ENCODE data around the gene ARHGAP25. TPM values are rescaled to one million over a fixed set of nuclear protein-coding genes. Genes with fewer than 3 reads are reported as not detected.

The ARHGAP25 gene
- total RNA-seq, 2 donors from 2014 or later: 4.2 to 6.6 TPM

DNA sequence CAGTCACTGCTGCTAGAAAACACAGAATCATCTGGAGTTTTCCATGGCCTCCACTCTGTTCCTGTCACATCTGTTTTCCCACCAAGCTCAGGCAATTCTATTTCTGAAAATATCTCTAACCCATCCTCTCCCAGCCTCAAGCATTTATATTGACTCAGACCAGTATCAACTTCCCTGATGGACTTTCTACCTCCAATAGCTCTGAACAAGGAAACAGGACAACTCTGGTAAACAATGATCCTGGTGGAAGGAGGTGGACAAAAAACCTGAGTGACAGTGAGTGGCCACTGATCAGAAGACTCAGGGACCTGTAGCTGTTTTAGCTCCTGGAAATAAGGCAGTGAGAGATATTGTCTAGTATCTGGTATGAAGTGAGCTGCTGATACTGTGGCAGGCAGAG, 113.1 kb downstream of the ARHGAP25 start:
- Histone ChIP-seq H3K27me3 (no peaks in the 10 kb centered on the region), H3K4me1 (no peaks in the 10 kb centered on the region), H3K27ac (no peak overlapping the region), H3K4me3 (no peak overlapping the region), H3K9me3 (no peaks in the 10 kb centered on the region), H3K36me3 (replicated peaks in 1 of 2; ENCODE audit: insufficient read depth in 1 of 2, low read depth in 2 of 2) (no peaks in the 10 kb centered on the region)
- TF ChIP-seq, protein P1, sequence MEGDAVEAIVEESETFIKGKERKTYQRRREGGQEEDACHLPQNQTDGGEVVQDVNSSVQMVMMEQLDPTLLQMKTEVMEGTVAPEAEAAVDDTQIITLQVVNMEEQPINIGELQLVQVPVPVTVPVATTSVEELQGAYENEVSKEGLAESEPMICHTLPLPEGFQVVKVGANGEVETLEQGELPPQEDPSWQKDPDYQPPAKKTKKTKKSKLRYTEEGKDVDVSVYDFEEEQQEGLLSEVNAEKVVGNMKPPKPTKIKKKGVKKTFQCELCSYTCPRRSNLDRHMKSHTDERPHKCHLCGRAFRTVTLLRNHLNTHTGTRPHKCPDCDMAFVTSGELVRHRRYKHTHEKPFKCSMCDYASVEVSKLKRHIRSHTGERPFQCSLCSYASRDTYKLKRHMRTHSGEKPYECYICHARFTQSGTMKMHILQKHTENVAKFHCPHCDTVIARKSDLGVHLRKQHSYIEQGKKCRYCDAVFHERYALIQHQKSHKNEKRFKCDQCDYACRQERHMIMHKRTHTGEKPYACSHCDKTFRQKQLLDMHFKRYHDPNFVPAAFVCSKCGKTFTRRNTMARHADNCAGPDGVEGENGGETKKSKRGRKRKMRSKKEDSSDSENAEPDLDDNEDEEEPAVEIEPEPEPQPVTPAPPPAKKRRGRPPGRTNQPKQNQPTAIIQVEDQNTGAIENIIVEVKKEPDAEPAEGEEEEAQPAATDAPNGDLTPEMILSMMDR (IDR thresholded peaks at IDR 0.05): no peak
- TF ChIP-seq POLR2A (IDR thresholded peaks at IDR 0.05): no peak
- intact Hi-C loops (cut with DNase I): no loop called here
- DNase-seq: no peak
- ATAC-seq: no peak

DNA sequence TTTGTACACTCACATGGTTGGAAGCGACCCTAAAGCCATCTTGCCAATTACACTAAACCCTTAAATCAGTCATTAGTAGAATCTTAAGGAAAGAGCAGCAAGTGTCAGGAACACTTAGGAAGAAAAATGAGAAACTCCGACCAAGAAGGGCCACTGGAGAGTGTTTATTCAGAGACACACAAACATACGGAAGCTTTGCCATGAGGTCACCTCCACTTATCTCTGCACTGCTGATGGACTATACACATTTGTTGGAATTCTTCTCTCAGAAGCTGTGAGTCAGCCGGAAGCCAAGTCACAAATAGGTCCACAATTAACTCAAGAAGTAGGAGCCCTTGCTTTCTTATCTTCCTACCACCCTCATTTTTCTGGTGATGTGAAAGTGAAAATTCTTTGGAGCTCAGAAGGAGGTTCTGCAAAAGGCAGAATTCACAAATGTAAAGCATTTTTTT, 115.0 kb downstream of the ARHGAP25 start:
- Histone ChIP-seq H3K9me3 (no peaks in the 10 kb centered on the region), H3K27ac (no peak overlapping the region), H3K27me3 (no peaks in the 10 kb centered on the region), H3K36me3 (replicated peaks in 1 of 2; ENCODE audit: insufficient read depth in 1 of 2, low read depth in 2 of 2) (no peaks in the 10 kb centered on the region), H3K4me3 (no peak overlapping the region), H3K4me1 (no peaks in the 10 kb centered on the region)
- ATAC-seq: no peak
- 56 to 59% methylated on average over 4 of the region's 4 CpGs for WGBS, 2 donors
- no peak for DNase-seq
- intact Hi-C loops (cut with DNase I): no loop called here
- TF ChIP-seq, protein P1 (IDR thresholded peaks at IDR 0.05): no peak

DNA sequence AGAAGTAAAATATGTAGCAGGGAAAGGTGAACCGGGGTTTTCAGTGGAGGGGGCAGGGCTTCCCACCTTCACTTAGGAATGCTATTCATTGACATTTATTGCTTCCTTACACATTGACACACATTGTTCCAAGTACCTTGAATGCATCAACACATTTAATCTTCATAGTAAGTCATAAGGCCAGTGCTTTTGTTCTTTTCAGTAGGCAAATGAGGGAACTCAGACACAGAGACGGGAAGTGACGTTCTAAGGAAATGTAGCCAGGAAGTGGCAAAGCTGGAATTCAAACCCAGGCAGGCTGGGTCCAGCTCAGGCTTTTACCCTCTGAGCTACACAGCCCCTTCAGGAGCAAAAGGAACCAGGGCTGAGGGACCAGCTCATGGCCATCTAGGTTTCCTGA, 115.9 kb downstream of the ARHGAP25 start:
- Histone ChIP-seq H3K9me3 (no peaks in the 10 kb centered on the region), H3K4me1 (no peaks in the 10 kb centered on the region), H3K36me3 (replicated peaks in 1 of 2; ENCODE audit: insufficient read depth in 1 of 2, low read depth in 2 of 2) (no peaks in the 10 kb centered on the region), H3K4me3 (no peak overlapping the region), H3K27me3 (no peaks in the 10 kb centered on the region), H3K27ac (no peak overlapping the region)
- no peak for DNase-seq
- 58 to 77% methylated on average over 3 of the region's 3 CpGs for WGBS, 2 donors
- intact Hi-C loops (cut with DNase I): no loop called here
- TF ChIP-seq, protein P1 (IDR thresholded peaks at IDR 0.05): no peak
- no peak for TF ChIP-seq POLR2A (IDR thresholded peaks at IDR 0.05)
- no peak for ATAC-seq

- TF ChIP-seq, protein P1 (IDR thresholded peaks at IDR 0.05): no peak
- TF ChIP-seq POLR2A (IDR thresholded peaks at IDR 0.05): no peak
- Histone ChIP-seq H3K4me3 (no peak overlapping the region), H3K27me3 (no peaks in the 10 kb centered on the region), H3K36me3 (replicated peaks in 1 of 2; ENCODE audit: insufficient read depth in 1 of 2, low read depth in 2 of 2) (no peaks in the 10 kb centered on the region), H3K27ac (no peak overlapping the region), H3K9me3 (no peaks in the 10 kb centered on the region), H3K4me1 (no peaks in the 10 kb centered on the region)
- WGBS, 2 donors: 85 to 86% methylated on average over 2 of the region's 2 CpGs
- ATAC-seq (no peak), DNase-seq (no peak)
- intact Hi-C loops (cut with DNase I): no loop called here
These were observed 118.4 kb downstream of the ARHGAP25 start for GRCh38 chr2:68853035-68853434.

DNA sequence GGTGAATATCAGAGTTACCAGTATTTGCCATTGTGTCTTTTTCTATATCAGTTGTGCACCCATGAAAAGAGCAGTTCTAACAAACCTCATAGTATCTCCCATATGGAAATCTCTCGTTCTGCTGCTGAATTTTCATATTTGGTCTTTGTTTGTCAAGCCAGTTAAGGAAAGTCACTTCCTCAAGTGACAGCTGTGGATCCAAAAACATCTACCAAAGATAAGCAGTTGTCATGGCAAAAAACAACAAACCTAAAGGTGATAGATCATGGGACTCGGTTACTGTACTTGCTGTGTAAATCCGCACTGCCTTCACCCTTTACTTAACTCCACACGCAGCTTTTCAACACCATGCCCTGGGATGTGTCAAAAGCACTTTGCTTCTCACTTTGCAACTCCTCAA, 119.3 kb downstream of the ARHGAP25 start:
- Histone ChIP-seq H3K4me1 (no peaks in the 10 kb centered on the region), H3K27ac (no peak overlapping the region), H3K27me3 (no peaks in the 10 kb centered on the region), H3K36me3 (replicated peaks in 1 of 2; ENCODE audit: insufficient read depth in 1 of 2, low read depth in 2 of 2) (no peaks in the 10 kb centered on the region), H3K4me3 (no peak overlapping the region), H3K9me3 (no peaks in the 10 kb centered on the region)
- DNase-seq (no peak), ATAC-seq (no peak)
- WGBS, 2 donors: 82 to 89% methylated on average over 4 of the region's 4 CpGs
- intact Hi-C loops (cut with DNase I): no loop called here
- TF ChIP-seq, protein P1 (IDR thresholded peaks at IDR 0.05): no peak
- no peak for TF ChIP-seq POLR2A (IDR thresholded peaks at IDR 0.05)

All from body of pancreas (tissue), 4 donors.